ENCODE data around the gene FAM240A. TPM values are rescaled to one million over a fixed set of nuclear protein-coding genes. Genes with fewer than 3 reads are reported as not detected.

The FAM240A gene
- total RNA-seq, 2 experiments from 2014 or later = not detected

DNA sequence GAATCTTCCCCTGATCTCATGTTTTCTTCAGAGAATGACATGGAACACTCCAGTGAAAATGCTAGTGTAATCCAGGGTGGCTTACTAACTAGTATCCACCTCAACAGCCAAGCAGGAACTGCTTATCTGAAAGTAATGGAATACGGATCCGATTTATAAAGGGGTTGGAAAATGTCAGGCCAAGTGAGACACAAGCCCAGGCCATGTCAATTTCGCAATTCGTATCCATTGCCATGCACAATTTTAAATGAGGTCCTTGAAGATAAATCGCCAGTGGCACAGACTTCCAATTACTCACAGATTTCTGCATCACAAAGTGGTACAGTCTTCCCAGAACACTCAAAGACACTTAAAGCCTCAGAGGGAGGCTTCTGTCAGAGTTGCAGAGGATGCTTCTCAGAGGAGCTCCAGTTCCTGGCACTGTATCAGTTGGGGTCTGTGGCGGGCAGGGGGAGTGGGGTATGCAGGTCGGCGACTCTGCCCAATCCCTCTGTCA, 16.5 kb upstream of the FAM240A start:
- no peaks in the 10 kb centered on the region for H3K4me1 Mint-ChIP-seq

GRCh38 chr3:46599590-46599989, 12.7 kb upstream of the FAM240A start:
- DNase-seq = no peak
- Mint-ChIP-seq H3K9me3 (no peaks in the 10 kb centered on the region), H3K4me1 (peaks cover 16% of the 10 kb centered on the region), H3K36me3 (ENCODE audit: low read depth) (no peaks in the 10 kb centered on the region), H3K4me3 (no peak overlapping the region), H3K27ac (no peak overlapping the region), H3K27me3 (no peaks in the 10 kb centered on the region)
- POLR2A ChIA-PET = no interaction called here
- CTCF ChIA-PET = interaction anchor here (0.6 to 1.3 kb wide), 5 partner anchors 16 to 111 kb away, joined by 3 to 4 read pairs (median 3); no protein-coding TSS in a partner anchor

More for the DNA sequence above, 16.5 kb upstream of the FAM240A start:
- ChIA-PET CTCF (no interaction called here), POLR2A (no interaction called here)
- Mint-ChIP-seq H3K4me3 (no peak overlapping the region), H3K9me3 (no peaks in the 10 kb centered on the region), H3K27me3 (peaks cover 20% of the 10 kb centered on the region), H3K36me3 (ENCODE audit: low read depth) (no peaks in the 10 kb centered on the region), H3K27ac (no peak overlapping the region)
- no peak for DNase-seq

GRCh38 chr3:46603446-46604046, 8.8 kb upstream of the FAM240A start:
- Mint-ChIP-seq H3K27me3 (peaks cover 2% of the 10 kb centered on the region), H3K27ac (no peak overlapping the region), H3K36me3 (ENCODE audit: low read depth) (no peaks in the 10 kb centered on the region), H3K9me3 (no peaks in the 10 kb centered on the region), H3K4me1 (peaks cover 16% of the 10 kb centered on the region), H3K4me3 (no peak overlapping the region)
- DNase-seq = no peak
- CTCF ChIA-PET = interaction anchor here (1.0 to 1.1 kb wide), 2 partner anchors 26 to 115 kb away, joined by 4 to 5 read pairs; no protein-coding TSS in a partner anchor
- POLR2A ChIA-PET = no interaction called here

DNA sequence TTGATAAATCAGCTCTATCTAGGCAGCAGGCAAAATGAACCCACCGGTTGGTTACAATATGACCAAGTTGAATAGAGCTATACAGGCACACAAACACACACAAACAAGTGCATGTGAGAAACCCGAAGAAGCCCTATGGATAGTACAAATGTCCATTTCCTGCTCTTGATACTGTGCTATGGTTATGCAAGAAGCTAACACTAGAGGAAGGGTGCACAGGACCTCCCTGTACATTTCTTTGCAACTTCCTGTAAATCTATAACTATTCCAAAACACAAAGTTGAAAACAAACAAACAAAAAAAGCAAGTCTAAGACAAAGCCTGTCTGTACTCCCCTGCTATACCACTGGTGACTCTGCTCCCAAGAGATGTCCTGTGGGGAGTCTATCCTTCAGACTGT, 8.2 kb upstream of the FAM240A start:
- POLR2A ChIA-PET = no interaction called here
- DNase-seq = no peak
- CTCF ChIA-PET = interaction anchor here (1.1 to 1.7 kb wide), 2 partner anchors 115 to 116 kb away, joined by 4 to 8 read pairs; no protein-coding TSS in a partner anchor
- H3K36me3 Mint-ChIP-seq (ENCODE audit: low read depth) = no peaks in the 10 kb centered on the region
- H3K4me1 Mint-ChIP-seq = peaks cover 16% of the 10 kb centered on the region
- no peaks in the 10 kb centered on the region for H3K9me3 Mint-ChIP-seq
- H3K4me3 Mint-ChIP-seq = no peak overlapping the region
- peaks cover 2% of the 10 kb centered on the region for H3K27me3 Mint-ChIP-seq
- no peak overlapping the region for H3K27ac Mint-ChIP-seq

DNA sequence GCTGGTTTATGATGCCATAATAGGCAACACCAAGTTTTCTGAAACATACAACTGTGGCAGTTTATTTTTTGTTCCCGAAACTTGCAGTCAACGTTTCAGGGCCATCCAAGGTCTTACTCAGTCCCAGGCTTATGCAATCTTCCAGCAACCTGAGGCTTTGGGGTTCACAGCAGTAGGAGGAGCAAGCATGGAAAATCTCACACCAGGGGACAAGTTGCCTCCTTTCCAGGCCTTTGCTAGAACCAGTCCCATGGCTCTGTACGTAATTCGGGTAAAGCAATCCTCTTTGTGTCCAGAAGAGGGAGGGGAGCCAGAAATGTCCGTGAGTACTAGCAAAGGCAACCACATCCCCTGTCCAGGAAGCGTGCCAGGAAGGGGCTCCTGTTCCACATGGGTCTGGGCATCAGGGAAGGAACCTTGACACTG, 4.7 kb upstream of the FAM240A start:
- H3K9me3 Mint-ChIP-seq = no peaks in the 10 kb centered on the region
- ChIA-PET POLR2A (no interaction called here), CTCF (interaction anchor here (0.8 kb wide), 1 partner anchor 119 kb away, joined by 3 read pairs; no protein-coding TSS in a partner anchor)
- no peak overlapping the region for H3K4me3 Mint-ChIP-seq
- no peak overlapping the region for H3K27ac Mint-ChIP-seq
- H3K4me1 Mint-ChIP-seq = peaks cover 9% of the 10 kb centered on the region
- no peak for DNase-seq
- peaks cover 11% of the 10 kb centered on the region for H3K27me3 Mint-ChIP-seq
- no peaks in the 10 kb centered on the region for H3K36me3 Mint-ChIP-seq (ENCODE audit: low read depth)

GRCh38 chr3:46609212-46609721, 3.1 kb upstream of the FAM240A start:
- POLR2A ChIA-PET = no interaction called here
- Mint-ChIP-seq H3K27me3 (peaks cover 16% of the 10 kb centered on the region), H3K36me3 (ENCODE audit: low read depth) (no peaks in the 10 kb centered on the region), H3K4me1 (no peaks in the 10 kb centered on the region), H3K4me3 (no peak overlapping the region), H3K9me3 (no peaks in the 10 kb centered on the region), H3K27ac (no peak overlapping the region)
- DNase-seq = no peak
- CTCF ChIA-PET = interaction anchor here (2.2 kb wide), 1 partner anchor 21 kb away, joined by 7 read pairs; no protein-coding TSS in a partner anchor

DNA sequence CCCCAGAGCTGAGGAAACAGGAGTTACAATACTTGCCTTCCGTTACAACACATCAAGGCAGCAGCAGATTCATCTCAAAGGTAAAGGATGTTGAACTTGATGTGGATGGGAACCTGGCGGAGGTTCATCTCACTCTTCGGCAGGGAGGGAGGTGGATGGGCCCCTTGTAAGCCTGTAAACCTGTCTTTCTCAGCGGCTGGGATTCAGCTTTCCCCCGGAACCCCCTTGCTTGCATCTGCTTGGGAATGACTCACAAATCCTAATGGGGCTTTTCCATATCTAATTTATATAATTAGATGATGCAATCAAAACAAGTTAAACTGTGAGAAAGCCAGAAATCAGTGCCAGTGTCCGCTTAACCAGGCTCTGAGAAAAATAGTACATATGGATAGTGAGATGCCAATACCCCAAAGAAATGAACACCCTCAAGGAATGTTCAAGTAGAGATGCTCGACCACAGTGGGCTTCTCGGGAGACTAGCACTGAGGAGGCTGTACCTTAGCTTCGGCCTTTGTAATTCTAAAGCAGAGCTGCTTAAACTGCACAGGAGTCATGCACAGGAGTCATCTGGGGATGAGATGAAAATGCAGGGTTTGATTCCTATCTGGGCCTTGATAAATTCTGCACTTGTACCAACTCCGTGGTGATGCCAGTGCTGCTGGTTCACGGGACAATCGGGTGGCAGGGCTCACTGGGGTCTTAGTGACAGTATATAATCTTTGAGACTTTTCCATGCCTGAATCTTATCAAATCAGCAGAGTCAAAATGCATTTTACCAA, 2.2 kb upstream of the FAM240A start:
- Mint-ChIP-seq H3K27me3 (peaks cover 19% of the 10 kb centered on the region), H3K27ac (no peak overlapping the region), H3K36me3 (ENCODE audit: low read depth) (no peaks in the 10 kb centered on the region), H3K4me3 (no peak overlapping the region), H3K9me3 (no peaks in the 10 kb centered on the region), H3K4me1 (no peaks in the 10 kb centered on the region)
- DNase-seq = no peak
- ChIA-PET POLR2A (no interaction called here), CTCF (interaction anchor here (2.2 kb wide), 1 partner anchor 20 kb away, joined by 7 read pairs; no protein-coding TSS in a partner anchor)

DNA sequence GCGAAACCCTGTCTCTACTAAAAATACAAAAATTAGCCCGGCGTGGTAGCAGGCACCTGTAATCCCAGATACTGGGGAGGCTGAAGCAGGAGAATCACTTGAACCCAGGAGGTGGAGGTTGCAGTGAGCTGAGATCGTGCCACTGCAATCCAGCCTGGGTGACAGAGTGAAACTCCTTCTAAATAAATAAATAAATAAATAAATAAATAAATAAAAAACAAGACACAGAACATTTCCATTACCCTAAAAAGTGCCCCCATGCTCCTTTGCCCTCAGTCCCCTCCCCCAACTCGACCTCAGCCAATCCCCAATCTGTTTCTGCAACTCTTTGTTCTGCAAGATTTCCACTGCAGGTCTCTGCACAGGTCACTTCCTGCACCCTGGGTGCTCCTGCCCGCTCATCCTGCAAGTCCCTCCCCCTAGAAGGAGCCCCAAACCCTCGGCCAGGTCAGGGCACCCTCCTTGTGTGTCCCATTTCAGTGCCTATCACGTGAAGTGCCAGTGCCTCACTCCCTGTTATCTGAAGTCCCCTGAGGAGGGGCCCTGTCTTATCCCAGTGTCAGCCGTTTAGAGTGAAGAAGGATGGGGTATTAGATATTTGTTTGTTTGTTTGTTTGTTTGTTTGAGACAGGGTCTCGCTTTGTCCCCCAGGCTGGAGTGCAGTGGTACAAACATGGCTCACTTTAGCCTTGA, 1.1 kb downstream of the FAM240A start:
- H3K4me3 Mint-ChIP-seq = no peak overlapping the region
- no peaks in the 10 kb centered on the region for H3K9me3 Mint-ChIP-seq
- no peaks in the 10 kb centered on the region for H3K4me1 Mint-ChIP-seq
- no peak overlapping the region for H3K27ac Mint-ChIP-seq
- POLR2A ChIA-PET = no interaction called here
- CTCF ChIA-PET = interaction anchor here (2.1 kb wide), 1 partner anchor 16 kb away, joined by 7 read pairs; no protein-coding TSS in a partner anchor
- no peak for DNase-seq
- H3K27me3 Mint-ChIP-seq = peaks cover 34% of the 10 kb centered on the region
- no peaks in the 10 kb centered on the region for H3K36me3 Mint-ChIP-seq (ENCODE audit: low read depth)

- H3K9me3 Mint-ChIP-seq = no peaks in the 10 kb centered on the region
- DNase-seq = no peak
- no peak overlapping the region for H3K27ac Mint-ChIP-seq
- H3K4me3 Mint-ChIP-seq = no peak overlapping the region
- peaks cover 41% of the 10 kb centered on the region for H3K27me3 Mint-ChIP-seq
- ChIA-PET POLR2A (no interaction called here), CTCF (interaction anchor here (1.4 kb wide), 1 partner anchor 15 kb away, joined by 5 read pairs; no protein-coding TSS in a partner anchor)
- no peaks in the 10 kb centered on the region for H3K36me3 Mint-ChIP-seq (ENCODE audit: low read depth)
- no peaks in the 10 kb centered on the region for H3K4me1 Mint-ChIP-seq
Measured at GRCh38 chr3:46614431-46614830, 2.1 kb downstream of the FAM240A start.

GRCh38 chr3:46615050-46615775, 2.9 kb downstream of the FAM240A start:
- ChIA-PET CTCF (interaction anchor here (1.1 to 1.4 kb wide), 3 partner anchors 14 to 126 kb away, joined by 3 to 5 read pairs (median 5); no protein-coding TSS in a partner anchor), POLR2A (no interaction called here)
- Mint-ChIP-seq H3K36me3 (ENCODE audit: low read depth) (no peaks in the 10 kb centered on the region), H3K27me3 (peaks cover 43% of the 10 kb centered on the region), H3K9me3 (no peaks in the 10 kb centered on the region), H3K27ac (no peak overlapping the region), H3K4me3 (no peak overlapping the region), H3K4me1 (no peaks in the 10 kb centered on the region)
- DNase-seq = no peak

DNA sequence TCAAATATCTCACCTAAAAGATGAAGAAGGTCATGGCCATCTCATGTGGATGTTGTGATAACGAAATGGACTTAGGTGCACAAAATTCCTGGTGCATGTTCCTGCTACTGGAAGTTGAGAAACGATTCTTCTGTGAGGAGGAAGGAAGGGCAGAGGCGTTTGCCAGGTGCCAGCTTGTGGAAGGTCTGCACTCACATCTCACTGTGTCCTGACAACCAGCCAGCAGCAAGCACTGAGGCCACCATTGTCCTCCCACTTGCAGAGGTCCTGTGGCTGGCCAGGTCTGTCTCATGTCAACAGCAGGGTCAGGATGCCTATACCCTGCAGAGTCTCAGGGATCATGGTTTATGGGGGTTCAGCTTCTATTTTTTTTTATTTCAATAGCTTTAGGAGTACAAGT, 3.7 kb downstream of the FAM240A start:
- no peaks in the 10 kb centered on the region for H3K4me1 Mint-ChIP-seq
- DNase-seq = no peak
- H3K4me3 Mint-ChIP-seq = no peak overlapping the region
- H3K36me3 Mint-ChIP-seq (ENCODE audit: low read depth) = no peaks in the 10 kb centered on the region
- no peaks in the 10 kb centered on the region for H3K9me3 Mint-ChIP-seq
- peaks cover 46% of the 10 kb centered on the region for H3K27me3 Mint-ChIP-seq
- H3K27ac Mint-ChIP-seq = no peak overlapping the region
- POLR2A ChIA-PET = no interaction called here
- CTCF ChIA-PET = interaction anchor here (0.9 to 1.3 kb wide), 3 partner anchors 14 to 127 kb away, joined by 3 to 5 read pairs (median 4); no protein-coding TSS in a partner anchor

DNA sequence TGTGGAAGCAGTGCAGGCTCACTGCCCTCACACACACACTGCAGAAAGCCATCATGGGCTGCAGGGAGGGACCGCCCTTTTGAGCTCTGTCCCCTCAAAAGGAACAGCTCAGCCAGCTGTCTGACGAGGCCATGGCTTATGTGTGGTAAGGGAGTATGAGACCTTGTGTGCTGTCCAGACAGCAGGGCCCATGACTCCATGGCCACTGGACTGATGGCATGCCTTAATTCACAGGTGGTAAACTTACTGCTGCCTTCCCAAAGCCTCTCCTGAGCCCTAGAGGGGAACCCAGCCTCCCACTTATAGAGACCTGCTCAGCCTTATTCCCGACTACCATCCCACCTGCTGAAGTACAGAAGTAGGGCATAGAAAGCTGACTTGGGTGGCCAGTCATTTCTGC, 5.6 kb downstream of the FAM240A start:
- Mint-ChIP-seq H3K27ac (no peak overlapping the region), H3K9me3 (no peaks in the 10 kb centered on the region), H3K4me3 (no peak overlapping the region), H3K27me3 (peaks cover 52% of the 10 kb centered on the region), H3K36me3 (ENCODE audit: low read depth) (no peaks in the 10 kb centered on the region), H3K4me1 (no peaks in the 10 kb centered on the region)
- no peak for DNase-seq
- ChIA-PET POLR2A (no interaction called here), CTCF (no interaction called here)

Data from activated CD4-positive, alpha-beta memory T cell treated with anti-CD3 and anti-CD28 coated beads, Interleukin-2, amount 10 ng/mL, durations not matched to agents 7 days and 5 days (primary cell).